PC-3 (cell line): ENCODE results near the gene MTF2.

Source experiments
- EZH2 ChIP-seq: fragments of 300-600 bp; sonication (generic); IDR thresholded peaks from one replicate; pipeline ENCODE4 v1.6.1; 2017; ENCODE audit warnings: antibody characterized with exemption, mild to moderate bottlenecking, low read length; ENCODE audit not compliant: unreplicated experiment
- TF ChIP-seq, protein P1 (sequence below): fragments of 300-600 bp; sonication (generic); conservative IDR thresholded peaks from 2 replicates; pipeline ENCODE4 v1.5.1; 2017; ENCODE audit warnings: antibody characterized with exemption, low read depth, mild to moderate bottlenecking, low read length

DNA sequence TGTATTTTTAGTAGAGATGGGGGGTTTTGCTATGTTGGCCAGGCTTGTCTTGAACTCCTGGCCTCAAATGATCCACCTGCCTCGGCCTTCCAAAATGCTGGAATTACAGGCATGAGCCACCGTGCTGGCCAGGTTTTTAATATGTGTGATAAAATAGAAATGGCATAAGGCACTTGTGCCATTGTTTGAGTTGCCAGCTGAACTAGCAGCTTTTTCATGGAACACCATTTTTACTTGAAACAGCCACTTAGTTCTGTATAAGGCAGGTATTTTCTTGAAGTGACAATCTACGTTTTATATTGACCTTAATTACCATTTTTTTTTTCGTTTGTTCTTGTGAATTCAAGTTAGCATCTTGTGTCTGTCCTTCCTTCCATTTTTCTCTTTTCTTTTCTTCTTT, 28.3 kb downstream of the MTF2 start:
- TF ChIP-seq, protein P1, sequence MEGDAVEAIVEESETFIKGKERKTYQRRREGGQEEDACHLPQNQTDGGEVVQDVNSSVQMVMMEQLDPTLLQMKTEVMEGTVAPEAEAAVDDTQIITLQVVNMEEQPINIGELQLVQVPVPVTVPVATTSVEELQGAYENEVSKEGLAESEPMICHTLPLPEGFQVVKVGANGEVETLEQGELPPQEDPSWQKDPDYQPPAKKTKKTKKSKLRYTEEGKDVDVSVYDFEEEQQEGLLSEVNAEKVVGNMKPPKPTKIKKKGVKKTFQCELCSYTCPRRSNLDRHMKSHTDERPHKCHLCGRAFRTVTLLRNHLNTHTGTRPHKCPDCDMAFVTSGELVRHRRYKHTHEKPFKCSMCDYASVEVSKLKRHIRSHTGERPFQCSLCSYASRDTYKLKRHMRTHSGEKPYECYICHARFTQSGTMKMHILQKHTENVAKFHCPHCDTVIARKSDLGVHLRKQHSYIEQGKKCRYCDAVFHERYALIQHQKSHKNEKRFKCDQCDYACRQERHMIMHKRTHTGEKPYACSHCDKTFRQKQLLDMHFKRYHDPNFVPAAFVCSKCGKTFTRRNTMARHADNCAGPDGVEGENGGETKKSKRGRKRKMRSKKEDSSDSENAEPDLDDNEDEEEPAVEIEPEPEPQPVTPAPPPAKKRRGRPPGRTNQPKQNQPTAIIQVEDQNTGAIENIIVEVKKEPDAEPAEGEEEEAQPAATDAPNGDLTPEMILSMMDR: no peak
- no peak for TF ChIP-seq EZH2
